BE2C (cell line): Measurements from ENCODE around the gene DNAH8.

ENCODE experiments used
- DNase-seq: peaks from one replicate; pipeline ENCODE4 v3.0.0-alpha.2; 2020
- H3K27me3 ChIP-seq: fragments of 250-450 bp; sonication (Bioruptor Pico); 2 replicates; pipeline ENCODE4 v1.5.1; 2020; ENCODE audit warnings: mild to moderate bottlenecking
- H3K36me3 ChIP-seq: fragments of 250-450 bp; sonication (Bioruptor Pico); 2 replicates; pipeline ENCODE4 v1.5.1; 2020; ENCODE audit warnings: mild to moderate bottlenecking
- H3K4me1 ChIP-seq: fragments of 250-450 bp; sonication (Bioruptor Pico); 2 replicates; pipeline ENCODE4 v1.5.1; 2020
- H3K4me3 ChIP-seq: 2 replicates; pipeline ENCODE4 v1.5.1; 2011; ENCODE audit warnings: low read depth, low read length
- H3K9me3 ChIP-seq: fragments of 250-450 bp; sonication (Bioruptor Pico); 2 replicates; pipeline ENCODE4 v1.5.1; 2020
- CTCF ChIP-seq: IDR thresholded peaks from 2 replicates; pipeline ENCODE4 v1.5.1; 2012; ENCODE audit warnings: mild to moderate bottlenecking, low read depth, low read length

DNAH8 gene

GRCh38 chr6:39003492-39003891 lies 288.4 kb downstream of the DNAH8 start:
- Histone ChIP-seq H3K9me3 (no peaks in the 10 kb centered on the region), H3K4me1 (no peaks in the 10 kb centered on the region), H3K27me3 (peaks cover 22% of the 10 kb centered on the region), H3K36me3 (no peaks in the 10 kb centered on the region), H3K4me3 (no peak overlapping the region)
- TF ChIP-seq CTCF: no peak
- no peak for DNase-seq

- H3K27me3 ChIP-seq: peaks cover 17% of the 10 kb centered on the region
- no peak for DNase-seq
- no peaks in the 10 kb centered on the region for H3K36me3 ChIP-seq
- no peaks in the 10 kb centered on the region for H3K9me3 ChIP-seq
- H3K4me3 ChIP-seq: no peak overlapping the region
- H3K4me1 ChIP-seq: no peaks in the 10 kb centered on the region
- TF ChIP-seq CTCF: no peak
Measured at GRCh38 chr6:39004801-39005200, 289.7 kb downstream of the DNAH8 start.

- TF ChIP-seq CTCF: no peak
- peaks cover 17% of the 10 kb centered on the region for H3K27me3 ChIP-seq
Measured at GRCh38 chr6:39005774-39006173, 290.7 kb downstream of the DNAH8 start.

GRCh38 chr6:39007575-39007974 lies 292.5 kb downstream of the DNAH8 start:
- Histone ChIP-seq H3K4me1 (no peaks in the 10 kb centered on the region), H3K36me3 (no peaks in the 10 kb centered on the region), H3K27me3 (peaks cover 29% of the 10 kb centered on the region), H3K4me3 (no peak overlapping the region), H3K9me3 (no peaks in the 10 kb centered on the region)
- DNase-seq: no peak
- no peak for TF ChIP-seq CTCF

More at GRCh38 chr6:39005774-39006173, 290.7 kb downstream of the DNAH8 start:
- no peak for DNase-seq
- H3K4me3 ChIP-seq: no peak overlapping the region
- H3K4me1 ChIP-seq: no peaks in the 10 kb centered on the region
- H3K9me3 ChIP-seq: no peaks in the 10 kb centered on the region
- H3K36me3 ChIP-seq: no peaks in the 10 kb centered on the region

- Histone ChIP-seq H3K4me3 (no peak overlapping the region), H3K4me1 (no peaks in the 10 kb centered on the region), H3K9me3 (no peaks in the 10 kb centered on the region), H3K36me3 (no peaks in the 10 kb centered on the region), H3K27me3 (peaks cover 28% of the 10 kb centered on the region)
- no peak for TF ChIP-seq CTCF
- no peak for DNase-seq
Measured at GRCh38 chr6:39008737-39009136, 293.6 kb downstream of the DNAH8 start.

GRCh38 chr6:39009476-39009875 lies 294.4 kb downstream of the DNAH8 start:
- H3K4me3 ChIP-seq: no peak overlapping the region
- H3K36me3 ChIP-seq: no peaks in the 10 kb centered on the region
- peaks cover 29% of the 10 kb centered on the region for H3K27me3 ChIP-seq
- H3K9me3 ChIP-seq: no peaks in the 10 kb centered on the region
- no peaks in the 10 kb centered on the region for H3K4me1 ChIP-seq
- no peak for DNase-seq
- TF ChIP-seq CTCF: no peak
